Neural cell (in vitro differentiated cells): ENCODE data around the gene C20orf144.

Experiments used
- EZH2 ChIP-seq: fragments of 200-600, 300-800 bp; shearing (Covaris generic), sonication (generic); IDR thresholded peaks from 2 replicates; pipeline ENCODE4 v1.6.1; 2014; ENCODE audit warnings: antibody characterized with exemption, low read length, borderline replicate concordance, mild to moderate bottlenecking; ENCODE audit not compliant: insufficient read depth, poor library complexity, severe bottlenecking
- TF ChIP-seq, protein P1 (sequence below): fragments of 450-650 bp; IDR thresholded peaks from 2 replicates; pipeline ENCODE4 v1.5.1; 2014; ENCODE audit warnings: antibody characterized with exemption, mild to moderate bottlenecking, moderate library complexity; ENCODE audit not compliant: poor library complexity, severe bottlenecking

DNA sequence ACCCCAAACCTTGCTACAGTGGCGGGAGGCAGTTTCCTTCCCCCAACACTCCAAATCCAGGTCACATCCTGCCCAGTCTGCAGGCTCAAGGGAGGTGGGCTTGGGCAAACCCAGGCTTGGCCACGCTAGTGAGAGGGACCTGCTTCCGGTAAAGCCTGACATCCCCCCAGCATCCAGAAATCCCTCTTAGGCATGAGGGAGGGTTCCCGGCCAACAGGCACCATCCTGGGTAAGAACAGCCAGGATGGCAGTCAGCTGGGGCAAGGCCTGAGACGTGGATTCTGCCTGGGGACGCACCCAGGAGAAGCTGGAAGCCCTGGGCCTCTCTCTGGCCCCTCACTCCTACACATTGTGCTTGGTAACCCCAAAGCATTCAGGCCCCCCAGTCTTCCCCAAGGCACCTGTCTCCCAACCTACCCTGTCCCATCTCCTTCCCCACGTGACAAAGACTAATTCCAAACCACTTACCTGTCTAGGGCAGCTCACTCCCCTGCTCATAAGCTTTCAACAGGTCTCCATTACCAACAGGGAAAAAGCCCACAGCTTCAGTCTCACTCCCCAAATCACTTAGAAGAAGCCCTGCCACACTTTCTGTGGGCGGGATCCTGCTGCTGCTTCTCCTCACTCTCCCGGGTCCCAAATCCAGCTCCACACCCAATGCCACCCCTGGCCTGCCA is 2.1 kb downstream of the C20orf144 start:
- TF ChIP-seq EZH2 = no peak
- TF ChIP-seq, protein P1, sequence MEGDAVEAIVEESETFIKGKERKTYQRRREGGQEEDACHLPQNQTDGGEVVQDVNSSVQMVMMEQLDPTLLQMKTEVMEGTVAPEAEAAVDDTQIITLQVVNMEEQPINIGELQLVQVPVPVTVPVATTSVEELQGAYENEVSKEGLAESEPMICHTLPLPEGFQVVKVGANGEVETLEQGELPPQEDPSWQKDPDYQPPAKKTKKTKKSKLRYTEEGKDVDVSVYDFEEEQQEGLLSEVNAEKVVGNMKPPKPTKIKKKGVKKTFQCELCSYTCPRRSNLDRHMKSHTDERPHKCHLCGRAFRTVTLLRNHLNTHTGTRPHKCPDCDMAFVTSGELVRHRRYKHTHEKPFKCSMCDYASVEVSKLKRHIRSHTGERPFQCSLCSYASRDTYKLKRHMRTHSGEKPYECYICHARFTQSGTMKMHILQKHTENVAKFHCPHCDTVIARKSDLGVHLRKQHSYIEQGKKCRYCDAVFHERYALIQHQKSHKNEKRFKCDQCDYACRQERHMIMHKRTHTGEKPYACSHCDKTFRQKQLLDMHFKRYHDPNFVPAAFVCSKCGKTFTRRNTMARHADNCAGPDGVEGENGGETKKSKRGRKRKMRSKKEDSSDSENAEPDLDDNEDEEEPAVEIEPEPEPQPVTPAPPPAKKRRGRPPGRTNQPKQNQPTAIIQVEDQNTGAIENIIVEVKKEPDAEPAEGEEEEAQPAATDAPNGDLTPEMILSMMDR = no peak
